ENCODE measurements around the gene WDR90. TPM values are rescaled to one million over a fixed set of nuclear protein-coding genes. Genes with fewer than 3 reads are reported as not detected.

Gene WDR90
- total and polyA plus RNA-seq, 2 experiments from 2014 or later = 8.2 to 16.5 TPM

DNA sequence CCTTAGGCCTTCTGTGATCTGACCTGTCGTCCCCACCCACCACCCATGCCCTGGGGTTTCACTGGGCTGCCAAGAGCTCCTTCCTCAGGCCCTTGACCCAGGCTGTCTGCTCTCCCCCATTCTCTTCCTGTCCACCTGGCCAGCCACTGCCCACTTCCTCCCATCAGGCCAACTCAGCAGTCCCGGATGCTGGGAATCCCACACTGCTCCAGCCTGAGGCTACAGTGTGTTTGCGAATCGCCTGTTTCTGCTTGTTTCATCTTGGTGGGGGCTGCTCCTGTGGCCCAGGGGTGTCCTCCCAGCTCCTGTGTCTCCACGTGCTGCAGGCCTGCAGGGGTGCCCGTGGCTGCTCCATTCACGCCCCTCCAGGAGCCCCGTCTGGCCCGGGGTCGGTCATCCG lies 64.9 kb downstream of the WDR90 start:
- Histone ChIP-seq H3K9ac (no peak overlapping the region), H3K27me3 (replicated peaks; ENCODE audit: insufficient read depth) (peaks cover 10% of the 10 kb centered on the region; the same call in 1 of the 2 replicates), H3F3A (ENCODE audit: insufficient read depth) (peaks cover 10% of the 10 kb centered on the region), H3K4me1 (ENCODE audit: insufficient read depth) (peaks cover 11% of the 10 kb centered on the region; the same call in 1 of the 2 replicates), H3K4me3 (no peak overlapping the region), H3K9me2 (ENCODE audit: insufficient read depth) (no peaks in the 10 kb centered on the region), H2AFZ (no peak overlapping the region), H3K36me3 (ENCODE audit: low read depth) (no peaks in the 10 kb centered on the region), H3K79me2 (ENCODE audit: insufficient read depth) (no peaks in the 10 kb centered on the region; the same call in 1 of the 2 replicates), H4K20me1 (ENCODE audit: insufficient read depth) (no peaks in the 10 kb centered on the region), H3K27ac (no peak overlapping the region), H3K4me2 (ENCODE audit: unreplicated experiment) (no peak overlapping the region), H3K9me3 (ENCODE audit: low read depth) (no peaks in the 10 kb centered on the region)
- DNase-seq = no peak
- in situ Hi-C loops (cut with MboI) = no loop called here
- 63 to 66% methylated on average over 11 of the region's 11 CpGs for WGBS, 2 experiments (ENCODE audit: low coverage in 1 of 2, low lambda C conversion rate in 2 of 2, missing lambda C conversion rate in 2 of 2)
- TF ChIP-seq EZH2 (IDR thresholded peaks at IDR 0.05; ENCODE audit: insufficient read depth, poor library complexity, severe bottlenecking) = no peak
- no peak for TF ChIP-seq EZH2phosphoT487 (IDR thresholded peaks at IDR 0.05; ENCODE audit: insufficient read depth, low read depth)

- H3K79me2 ChIP-seq (ENCODE audit: insufficient read depth) = no peaks in the 10 kb centered on the region; the same call in 1 of the 2 replicates
- no peaks in the 10 kb centered on the region for H3K36me3 ChIP-seq (ENCODE audit: low read depth)
- no peaks in the 10 kb centered on the region for H4K20me1 ChIP-seq (ENCODE audit: insufficient read depth)
- H3K4me3 ChIP-seq = peak within 1 kb of the TSS; percentile 76
- H3K9me3 ChIP-seq (ENCODE audit: low read depth) = no peaks in the 10 kb centered on the region
- H3K9ac ChIP-seq = peak within 1 kb of the TSS; percentile 73
- peaks cover 9% of the 10 kb centered on the region for H3K4me1 ChIP-seq (ENCODE audit: insufficient read depth)
- WGBS, 2 experiments (ENCODE audit: low coverage in 1 of 2, low lambda C conversion rate in 2 of 2, missing lambda C conversion rate in 2 of 2) = 6 to 12% methylated on average over 24 to 89 of the region's 108 CpGs
- H3K4me2 ChIP-seq (ENCODE audit: unreplicated experiment) = peak within 1 kb of the TSS; percentile 63
- peak within 1 kb of the TSS; percentile 62 for H2AFZ ChIP-seq
- H3F3A ChIP-seq (ENCODE audit: insufficient read depth) = peaks cover 10% of the 10 kb centered on the region
- H3K27ac ChIP-seq = no peak within 1 kb of the TSS
- in situ Hi-C loops (cut with MboI) = no loop called here
- H3K27me3 ChIP-seq (replicated peaks; ENCODE audit: insufficient read depth) = peaks cover 10% of the 10 kb centered on the region; the same call in 1 of the 2 replicates
- peak; percentile 97 for DNase-seq
- no peaks in the 10 kb centered on the region for H3K9me2 ChIP-seq (ENCODE audit: insufficient read depth)
- no peak for TF ChIP-seq EZH2 (IDR thresholded peaks at IDR 0.05; ENCODE audit: insufficient read depth, poor library complexity, severe bottlenecking)
- TF ChIP-seq EZH2phosphoT487 (IDR thresholded peaks at IDR 0.05; ENCODE audit: insufficient read depth, low read depth) = no peak
Observed at GRCh38 chr16:714558-715476, 65.7 kb downstream of the WDR90 start, which contains the start of gene METRN. METRN (plus strand) TSS chr16:715118; CDS start chr16:715290, 172 bp downstream.

DNA sequence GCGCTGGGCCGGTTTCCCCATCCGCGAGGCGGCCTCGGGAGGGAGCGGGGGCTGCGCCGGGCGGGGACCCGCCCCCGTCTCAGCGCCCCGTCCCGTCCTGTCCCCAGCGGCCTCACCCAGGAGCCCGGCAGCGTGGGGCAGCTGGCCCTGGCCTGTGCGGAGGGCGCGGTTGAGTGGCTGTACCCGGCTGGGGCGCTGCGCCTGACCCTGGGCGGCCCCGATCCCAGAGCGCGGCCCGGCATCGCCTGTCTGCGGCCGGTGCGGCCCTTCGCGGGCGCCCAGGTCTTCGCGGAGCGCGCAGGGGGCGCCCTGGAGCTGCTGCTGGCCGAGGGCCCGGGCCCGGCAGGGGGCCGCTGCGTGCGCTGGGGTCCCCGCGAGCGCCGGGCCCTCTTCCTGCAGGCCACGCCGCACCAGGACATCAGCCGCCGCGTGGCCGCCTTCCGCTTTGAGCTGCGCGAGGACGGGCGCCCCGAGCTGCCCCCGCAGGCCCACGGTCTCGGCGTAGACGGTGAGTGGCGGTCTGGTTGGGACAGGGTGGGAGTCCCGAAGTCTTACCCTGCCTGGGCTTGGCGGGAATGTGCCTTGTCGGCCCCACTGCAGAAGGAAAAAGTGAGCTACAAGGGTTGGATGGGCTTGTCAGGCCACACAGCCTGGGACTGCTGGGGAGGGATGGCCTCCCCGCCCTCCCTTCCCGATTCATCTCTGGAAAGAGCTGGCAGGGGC lies 66.5 kb downstream of the WDR90 start:
- Histone ChIP-seq H3K27me3 (replicated peaks; ENCODE audit: insufficient read depth) (peaks cover 3% of the 10 kb centered on the region; the same call in 1 of the 2 replicates), H3K4me1 (ENCODE audit: insufficient read depth) (peaks cover 9% of the 10 kb centered on the region; the same call in 1 of the 2 replicates), H3K9me3 (ENCODE audit: low read depth) (no peaks in the 10 kb centered on the region), H3K4me2 (ENCODE audit: unreplicated experiment) (peak overlapping the region; percentile 63), H4K20me1 (ENCODE audit: insufficient read depth) (no peaks in the 10 kb centered on the region), H3K9me2 (ENCODE audit: insufficient read depth) (no peaks in the 10 kb centered on the region), H3K4me3 (peak overlapping the region; percentile 76), H3K79me2 (ENCODE audit: insufficient read depth) (no peaks in the 10 kb centered on the region; the same call in 1 of the 2 replicates), H3K27ac (no peak overlapping the region), H3K9ac (peak overlapping the region; percentile 73), H3F3A (ENCODE audit: insufficient read depth) (peaks cover 10% of the 10 kb centered on the region), H2AFZ (peak overlapping the region; percentile 62), H3K36me3 (ENCODE audit: low read depth) (no peaks in the 10 kb centered on the region)
- DNase-seq = peak; percentile 63
- 6 to 7% methylated on average over 36 to 58 of the region's 74 CpGs for WGBS, 2 experiments (ENCODE audit: low coverage in 1 of 2, low lambda C conversion rate in 2 of 2, missing lambda C conversion rate in 2 of 2)
- TF ChIP-seq EZH2 (IDR thresholded peaks at IDR 0.05; ENCODE audit: insufficient read depth, poor library complexity, severe bottlenecking) = no peak
- no peak for TF ChIP-seq EZH2phosphoT487 (IDR thresholded peaks at IDR 0.05; ENCODE audit: insufficient read depth, low read depth)
- in situ Hi-C loops (cut with MboI) = no loop called here

GRCh38 chr16:716200-716568 lies 67.0 kb downstream of the WDR90 start:
- peak overlapping the region; percentile 63 for H3K4me2 ChIP-seq (ENCODE audit: unreplicated experiment)
- H3F3A ChIP-seq (ENCODE audit: insufficient read depth) = peaks cover 10% of the 10 kb centered on the region
- peak overlapping the region; percentile 73 for H3K9ac ChIP-seq
- no peaks in the 10 kb centered on the region; the same call in 1 of the 2 replicates for H3K79me2 ChIP-seq (ENCODE audit: insufficient read depth)
- no peak overlapping the region for H2AFZ ChIP-seq
- in situ Hi-C loops (cut with MboI) = no loop called here
- H3K27me3 ChIP-seq (replicated peaks; ENCODE audit: insufficient read depth) = no peaks in the 10 kb centered on the region
- DNase-seq = peak; percentile 63
- WGBS, 2 experiments (ENCODE audit: low coverage in 1 of 2, low lambda C conversion rate in 2 of 2, missing lambda C conversion rate in 2 of 2) = 21 to 28% methylated on average over 10 to 12 of the region's 12 CpGs
- peaks cover 9% of the 10 kb centered on the region; the same call in 1 of the 2 replicates for H3K4me1 ChIP-seq (ENCODE audit: insufficient read depth)
- H3K27ac ChIP-seq = no peak overlapping the region
- H4K20me1 ChIP-seq (ENCODE audit: insufficient read depth) = no peaks in the 10 kb centered on the region
- H3K9me3 ChIP-seq (ENCODE audit: low read depth) = no peaks in the 10 kb centered on the region
- no peak for TF ChIP-seq EZH2 (IDR thresholded peaks at IDR 0.05; ENCODE audit: insufficient read depth, poor library complexity, severe bottlenecking)
- TF ChIP-seq EZH2phosphoT487 (IDR thresholded peaks at IDR 0.05; ENCODE audit: insufficient read depth, low read depth) = no peak
- no peaks in the 10 kb centered on the region for H3K9me2 ChIP-seq (ENCODE audit: insufficient read depth)
- H3K4me3 ChIP-seq = peak overlapping the region; percentile 76
- H3K36me3 ChIP-seq (ENCODE audit: low read depth) = no peaks in the 10 kb centered on the region

Measured in GM23248 (cell line).